GM08714 (cell line): ENCODE data around the gene WNK4.
"Not testable (repeated sequence)": the region's sequence is repeated elsewhere in the genome, so short reads cannot be mapped to it uniquely, and the experiment has no call there.

ENCODE experiments used
- H3K4me3 ChIP-seq: fragments of 200-500 bp; sonication (Bioruptor generic); 2 replicates; pipeline ENCODE4 v1.5.1; 2014; ENCODE audit warnings: mild to moderate bottlenecking, low read length, inconsistent platforms
- ZNF274 ChIP-seq: IDR thresholded peaks from 2 replicates; pipeline ENCODE4 v1.6.1; 2012; ENCODE audit warnings: mild to moderate bottlenecking, low read depth, low read length

Gene WNK4

GRCh38 chr17:42779936-42780850 lies at the start of gene WNK4:
Gene WNK4, plus strand, starts transcription at chr17:42780610. Its CDS starts 89 bp downstream, at chr17:42780699.
- no peak for TF ChIP-seq ZNF274
- H3K4me3 ChIP-seq, result no peak within 1 kb of the TSS

- TF ChIP-seq ZNF274, result no peak
- H3K4me3 ChIP-seq, result no peak overlapping the region
Measured at GRCh38 chr17:42740699-42741098, 39.7 kb upstream of the WNK4 start.

GRCh38 chr17:42742916-42743315 lies 37.5 kb upstream of the WNK4 start:
- H3K4me3 ChIP-seq, result not testable (repeated sequence)

GRCh38 chr17:42743595-42744282 lies 36.7 kb upstream of the WNK4 start:
- peak overlapping the region; percentile 57 for H3K4me3 ChIP-seq
- no peak for TF ChIP-seq ZNF274

- TF ChIP-seq ZNF274, result no peak
- H3K4me3 ChIP-seq, result peak overlapping the region; percentile 57
Measured at GRCh38 chr17:42744283-42744805, 36.1 kb upstream of the WNK4 start.

- TF ChIP-seq ZNF274, result no peak
- peak within 1 kb of the TSS; percentile 57 for H3K4me3 ChIP-seq
Measured at GRCh38 chr17:42744806-42745617, 35.4 kb upstream of the WNK4 start, which contains the start of gene EZH1. Gene EZH1, minus strand, starts transcription at chr17:42745040. Its CDS starts 16,099 bp downstream, at chr17:42728941.

- TF ChIP-seq ZNF274, result no peak
- no peak overlapping the region for H3K4me3 ChIP-seq
Measured at GRCh38 chr17:42748202-42748907, 32.1 kb upstream of the WNK4 start.

- H3K4me3 ChIP-seq, result no peak overlapping the region
- no peak for TF ChIP-seq ZNF274
Measured at GRCh38 chr17:42748908-42749798, 31.3 kb upstream of the WNK4 start.

- no peak for TF ChIP-seq ZNF274
- no peak overlapping the region for H3K4me3 ChIP-seq
Measured at GRCh38 chr17:42750739-42751344, 29.6 kb upstream of the WNK4 start.

- TF ChIP-seq ZNF274, result no peak
- H3K4me3 ChIP-seq, result no peak overlapping the region
Measured at GRCh38 chr17:42751628-42752027, 28.8 kb upstream of the WNK4 start.

- no peak for TF ChIP-seq ZNF274
- H3K4me3 ChIP-seq, result no peak overlapping the region
Measured at GRCh38 chr17:42754782-42755181, 25.6 kb upstream of the WNK4 start.
